GM06990 (cell line): ENCODE results near the gene BTG2.

Experiments used
- DNase-seq: peaks from one replicate; pipeline ENCODE4 v3.0.0-alpha.2; 2011; ENCODE audit not compliant: insufficient read length; ENCODE audit errors: extremely low read depth
- H3K27me3 ChIP-seq: replicated peaks from 2 replicates; pipeline ENCODE4 v1.6.0; 2011; ENCODE audit warnings: low read length; ENCODE audit not compliant: control insufficient read depth, insufficient read depth
- H3K36me3 ChIP-seq: 2 replicates; pipeline ENCODE4 v1.5.1; 2011; ENCODE audit warnings: low read length; ENCODE audit not compliant: control insufficient read depth, insufficient read depth
- H3K4me3 ChIP-seq: replicated peaks from 2 replicates; pipeline ENCODE4 v1.5.1; 2011; ENCODE audit warnings: low read depth, mild to moderate bottlenecking, control low read depth, low read length
- CTCF ChIP-seq: IDR thresholded peaks from 2 replicates; pipeline ENCODE4 v1.5.1; 2011; ENCODE audit warnings: low read length, control low read depth, mild to moderate bottlenecking, inconsistent platforms; ENCODE audit not compliant: insufficient read depth, poor library complexity, severe bottlenecking

BTG2 gene

GRCh38 chr1:203346060-203346768, 40.9 kb downstream of the BTG2 start:
- no peak for DNase-seq
- no peak overlapping the region for H3K4me3 ChIP-seq
- TF ChIP-seq CTCF: no peak
- no peaks in the 10 kb centered on the region for H3K36me3 ChIP-seq
- peaks cover 1% of the 10 kb centered on the region for H3K27me3 ChIP-seq

GRCh38 chr1:203346769-203347102, 41.4 kb downstream of the BTG2 start:
- TF ChIP-seq CTCF: no peak
- Histone ChIP-seq H3K36me3 (no peaks in the 10 kb centered on the region), H3K4me3 (no peak overlapping the region), H3K27me3 (no peaks in the 10 kb centered on the region; the same call in none of the 2 replicates)
- no peak for DNase-seq

- DNase-seq: no peak
- TF ChIP-seq CTCF: no peak
- H3K27me3 ChIP-seq: no peaks in the 10 kb centered on the region; the same call in none of the 2 replicates
- no peak overlapping the region for H3K4me3 ChIP-seq
- H3K36me3 ChIP-seq: no peaks in the 10 kb centered on the region
These were observed 43.8 kb downstream of the BTG2 start for GRCh38 chr1:203349166-203349565.

GRCh38 chr1:203349773-203350524, 44.6 kb downstream of the BTG2 start:
- no peaks in the 10 kb centered on the region for H3K36me3 ChIP-seq
- DNase-seq: no peak
- TF ChIP-seq CTCF: no peak
- H3K4me3 ChIP-seq: no peak overlapping the region
- H3K27me3 ChIP-seq: no peaks in the 10 kb centered on the region; the same call in none of the 2 replicates

- TF ChIP-seq CTCF: peak; percentile 27
- Histone ChIP-seq H3K4me3 (no peak within 1 kb of the TSS), H3K36me3 (no peaks in the 10 kb centered on the region), H3K27me3 (no peaks in the 10 kb centered on the region; the same call in none of the 2 replicates)
- DNase-seq: no peak
These were observed 45.8 kb downstream of the BTG2 start, which contains the start of gene FMOD for GRCh38 chr1:203351037-203351625. Gene FMOD (minus strand): TSS chr1:203351122. CDS start chr1:203348270, 2,852 bp downstream.
